ENCODE measurements around the gene ACP4.

The ACP4 gene

DNA sequence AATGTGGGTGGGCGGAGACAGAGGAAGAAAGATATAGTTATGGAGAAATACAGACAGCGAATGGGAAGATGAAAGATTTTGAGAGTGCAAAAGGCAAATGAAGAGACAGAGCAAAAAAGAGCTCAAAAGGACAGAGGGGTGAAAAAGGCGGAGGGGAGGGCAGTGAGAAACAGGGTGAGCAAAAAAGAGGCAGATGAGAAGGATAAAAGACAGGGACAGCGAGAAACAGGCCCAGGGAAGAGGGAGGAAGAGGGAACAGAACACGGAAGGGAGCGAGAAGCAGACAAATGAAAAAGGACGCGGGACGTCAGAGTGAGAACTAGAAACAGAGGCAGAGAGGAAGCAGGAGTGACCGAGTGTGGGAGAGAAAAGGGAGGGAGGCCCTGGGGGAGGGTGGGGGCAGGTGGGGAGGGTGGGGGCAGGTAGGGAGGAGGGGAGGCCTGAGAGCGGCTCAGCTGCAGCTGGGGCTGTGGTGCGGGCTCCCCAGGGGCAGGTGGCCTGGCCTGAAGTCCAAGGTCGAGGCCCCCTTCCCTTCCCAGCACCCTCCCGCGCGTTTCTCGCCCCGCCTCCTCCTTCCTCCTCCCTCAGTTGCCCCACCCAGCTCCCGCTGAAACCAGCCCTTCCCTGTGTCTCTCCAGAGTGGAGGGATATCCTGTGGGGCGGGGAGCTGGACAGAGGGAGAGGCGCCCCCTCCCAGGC lies 30.5 kb downstream of the ACP4 start:
- Histone ChIP-seq H3K4me1 (peaks cover 17% of the 10 kb centered on the region), H3K27me3 (no peaks in the 10 kb centered on the region), H3K36me3 (no peaks in the 10 kb centered on the region), H3K4me3 (ENCODE audit: low read depth, low read length) (no peak overlapping the region; the same call in 1 of the 2 replicates), H3K9me3 (no peaks in the 10 kb centered on the region)
- TF ChIP-seq, protein P1, sequence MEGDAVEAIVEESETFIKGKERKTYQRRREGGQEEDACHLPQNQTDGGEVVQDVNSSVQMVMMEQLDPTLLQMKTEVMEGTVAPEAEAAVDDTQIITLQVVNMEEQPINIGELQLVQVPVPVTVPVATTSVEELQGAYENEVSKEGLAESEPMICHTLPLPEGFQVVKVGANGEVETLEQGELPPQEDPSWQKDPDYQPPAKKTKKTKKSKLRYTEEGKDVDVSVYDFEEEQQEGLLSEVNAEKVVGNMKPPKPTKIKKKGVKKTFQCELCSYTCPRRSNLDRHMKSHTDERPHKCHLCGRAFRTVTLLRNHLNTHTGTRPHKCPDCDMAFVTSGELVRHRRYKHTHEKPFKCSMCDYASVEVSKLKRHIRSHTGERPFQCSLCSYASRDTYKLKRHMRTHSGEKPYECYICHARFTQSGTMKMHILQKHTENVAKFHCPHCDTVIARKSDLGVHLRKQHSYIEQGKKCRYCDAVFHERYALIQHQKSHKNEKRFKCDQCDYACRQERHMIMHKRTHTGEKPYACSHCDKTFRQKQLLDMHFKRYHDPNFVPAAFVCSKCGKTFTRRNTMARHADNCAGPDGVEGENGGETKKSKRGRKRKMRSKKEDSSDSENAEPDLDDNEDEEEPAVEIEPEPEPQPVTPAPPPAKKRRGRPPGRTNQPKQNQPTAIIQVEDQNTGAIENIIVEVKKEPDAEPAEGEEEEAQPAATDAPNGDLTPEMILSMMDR (IDR thresholded peaks at IDR 0.05; ENCODE audit: low read depth, low read length), result no peak
- peak; percentile 38 for DNase-seq

DNA sequence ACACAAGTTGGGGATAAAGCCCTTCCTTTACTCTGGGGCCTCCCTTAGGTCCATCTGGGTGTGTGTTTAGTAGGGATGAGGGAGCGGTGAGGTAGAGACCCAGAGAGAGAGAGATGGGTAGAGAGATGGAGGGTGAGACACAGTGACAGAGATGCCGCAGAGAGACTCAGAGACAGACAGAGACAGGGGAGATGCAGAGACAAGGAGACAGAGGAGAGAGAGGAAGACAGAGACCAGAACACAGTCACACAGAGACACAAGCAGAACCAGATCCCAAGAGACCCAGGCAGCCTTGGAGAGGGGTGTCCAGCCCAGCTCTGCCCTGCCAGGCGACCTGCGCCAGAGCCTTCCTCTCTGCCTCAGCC lies 31.0 kb downstream of the ACP4 start:
- Histone ChIP-seq H3K4me1 (peaks cover 17% of the 10 kb centered on the region), H3K27me3 (no peaks in the 10 kb centered on the region), H3K4me3 (ENCODE audit: low read depth, low read length) (no peak overlapping the region; the same call in 1 of the 2 replicates), H3K9me3 (no peaks in the 10 kb centered on the region), H3K36me3 (no peaks in the 10 kb centered on the region)
- DNase-seq, result no peak
- TF ChIP-seq, protein P1 (IDR thresholded peaks at IDR 0.05; ENCODE audit: low read depth, low read length), result no peak

DNA sequence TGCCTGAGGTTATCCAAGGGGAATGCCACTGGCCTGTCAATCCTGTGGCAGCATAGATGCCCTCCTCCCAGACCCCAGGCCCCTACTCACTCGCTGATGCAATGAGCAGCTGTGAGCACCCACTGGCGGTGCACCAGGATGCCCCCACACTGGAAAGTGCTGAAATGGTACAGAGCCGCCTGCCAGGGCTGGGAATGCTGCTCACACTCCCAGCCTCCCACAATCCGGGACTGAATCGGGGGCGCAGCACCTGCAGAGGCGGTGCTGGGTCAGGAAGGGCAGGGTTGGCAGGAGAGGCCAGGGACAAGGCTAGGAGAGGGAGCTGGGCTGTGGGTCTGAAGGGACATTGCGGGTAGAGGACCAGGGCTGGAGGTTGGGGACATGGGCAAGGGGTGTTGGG lies 31.4 kb downstream of the ACP4 start:
- no peak for DNase-seq
- Histone ChIP-seq H3K4me1 (peaks cover 17% of the 10 kb centered on the region), H3K27me3 (no peaks in the 10 kb centered on the region), H3K36me3 (no peaks in the 10 kb centered on the region), H3K4me3 (ENCODE audit: low read depth, low read length) (no peak overlapping the region), H3K9me3 (no peaks in the 10 kb centered on the region)
- TF ChIP-seq, protein P1 (IDR thresholded peaks at IDR 0.05; ENCODE audit: low read depth, low read length), result no peak

DNA sequence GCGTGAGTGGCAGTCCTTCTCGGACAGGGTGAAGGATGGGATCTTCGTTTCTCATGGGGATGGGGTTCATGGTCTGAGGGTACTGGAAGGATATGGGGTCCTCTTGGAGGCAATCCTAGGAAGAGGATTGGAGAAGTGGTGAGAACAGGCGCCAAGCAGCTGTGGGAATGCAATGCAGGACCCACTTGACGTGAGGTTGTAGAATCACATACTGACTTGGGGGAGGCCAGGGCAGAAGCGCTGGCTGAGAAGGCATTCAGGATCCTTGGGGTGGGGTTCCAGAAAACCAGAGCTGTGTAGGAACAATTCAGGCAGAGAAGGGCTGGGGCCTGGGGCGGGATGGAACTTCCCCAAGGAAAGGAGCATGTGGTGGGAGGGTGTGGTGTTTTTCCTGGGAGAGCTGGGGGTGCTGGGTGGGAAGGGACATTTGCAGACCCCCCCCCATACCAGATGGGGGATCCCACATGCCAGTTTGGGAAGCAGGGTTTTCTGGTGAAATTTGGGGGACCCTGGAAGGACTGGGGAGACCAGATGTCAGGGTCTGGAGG lies 32.5 kb downstream of the ACP4 start:
- no peaks in the 10 kb centered on the region for H3K36me3 ChIP-seq
- TF ChIP-seq, protein P1 (IDR thresholded peaks at IDR 0.05; ENCODE audit: low read depth, low read length), result no peak
- H3K27me3 ChIP-seq, result no peaks in the 10 kb centered on the region
- H3K4me3 ChIP-seq (ENCODE audit: low read depth, low read length), result no peak overlapping the region
- peaks cover 17% of the 10 kb centered on the region for H3K4me1 ChIP-seq
- DNase-seq, result no peak
- H3K9me3 ChIP-seq, result no peaks in the 10 kb centered on the region

DNA sequence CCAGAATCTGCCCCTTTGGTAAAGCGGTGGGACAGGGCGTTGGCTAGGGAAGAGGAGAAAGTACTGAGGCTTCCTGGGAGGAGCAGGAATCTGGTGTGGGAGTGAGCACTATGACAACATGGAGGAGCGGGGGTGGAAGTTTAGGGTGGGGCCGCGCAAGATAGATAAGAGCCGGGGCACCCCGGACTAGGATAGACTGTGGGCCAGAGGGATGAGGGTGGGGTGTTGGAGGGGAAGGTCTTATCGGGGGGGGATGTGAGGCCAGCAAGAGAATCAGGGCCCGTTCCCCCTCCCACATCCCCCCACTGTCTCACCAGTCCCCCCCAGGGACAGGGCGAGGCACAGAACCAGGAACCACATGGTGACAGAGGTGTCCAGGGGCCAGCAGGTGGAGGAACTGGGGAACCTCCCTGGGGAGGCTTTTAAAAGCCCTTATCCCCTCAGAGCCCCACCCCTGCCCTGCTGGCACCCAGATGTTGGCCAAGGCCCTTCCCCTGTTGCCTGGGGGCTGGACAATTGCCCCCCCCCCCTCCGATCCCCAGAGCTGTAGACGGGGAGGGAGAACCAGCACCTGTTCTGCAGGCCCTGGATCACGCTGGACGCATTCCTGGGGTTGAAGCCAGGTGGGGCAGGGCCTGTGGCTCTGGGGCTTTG lies 33.3 kb downstream of the ACP4 start, which contains the start of gene KLK1:
Gene KLK1 (minus strand): TSS at position 399 of the 654 bp plus-strand sequence. CDS start 39 bp downstream, at position 360.
- Histone ChIP-seq H3K9me3 (no peaks in the 10 kb centered on the region), H3K4me3 (ENCODE audit: low read depth, low read length) (no peak within 1 kb of the TSS), H3K4me1 (peaks cover 17% of the 10 kb centered on the region), H3K27me3 (no peaks in the 10 kb centered on the region), H3K36me3 (no peaks in the 10 kb centered on the region)
- TF ChIP-seq, protein P1 (IDR thresholded peaks at IDR 0.05; ENCODE audit: low read depth, low read length), result no peak
- no peak for DNase-seq

Data from BE2C (cell line).